Measurements from ENCODE around the gene CDC27.

The CDC27 gene, protein sequence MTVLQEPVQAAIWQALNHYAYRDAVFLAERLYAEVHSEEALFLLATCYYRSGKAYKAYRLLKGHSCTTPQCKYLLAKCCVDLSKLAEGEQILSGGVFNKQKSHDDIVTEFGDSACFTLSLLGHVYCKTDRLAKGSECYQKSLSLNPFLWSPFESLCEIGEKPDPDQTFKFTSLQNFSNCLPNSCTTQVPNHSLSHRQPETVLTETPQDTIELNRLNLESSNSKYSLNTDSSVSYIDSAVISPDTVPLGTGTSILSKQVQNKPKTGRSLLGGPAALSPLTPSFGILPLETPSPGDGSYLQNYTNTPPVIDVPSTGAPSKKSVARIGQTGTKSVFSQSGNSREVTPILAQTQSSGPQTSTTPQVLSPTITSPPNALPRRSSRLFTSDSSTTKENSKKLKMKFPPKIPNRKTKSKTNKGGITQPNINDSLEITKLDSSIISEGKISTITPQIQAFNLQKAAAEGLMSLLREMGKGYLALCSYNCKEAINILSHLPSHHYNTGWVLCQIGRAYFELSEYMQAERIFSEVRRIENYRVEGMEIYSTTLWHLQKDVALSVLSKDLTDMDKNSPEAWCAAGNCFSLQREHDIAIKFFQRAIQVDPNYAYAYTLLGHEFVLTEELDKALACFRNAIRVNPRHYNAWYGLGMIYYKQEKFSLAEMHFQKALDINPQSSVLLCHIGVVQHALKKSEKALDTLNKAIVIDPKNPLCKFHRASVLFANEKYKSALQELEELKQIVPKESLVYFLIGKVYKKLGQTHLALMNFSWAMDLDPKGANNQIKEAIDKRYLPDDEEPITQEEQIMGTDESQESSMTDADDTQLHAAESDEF

DNA sequence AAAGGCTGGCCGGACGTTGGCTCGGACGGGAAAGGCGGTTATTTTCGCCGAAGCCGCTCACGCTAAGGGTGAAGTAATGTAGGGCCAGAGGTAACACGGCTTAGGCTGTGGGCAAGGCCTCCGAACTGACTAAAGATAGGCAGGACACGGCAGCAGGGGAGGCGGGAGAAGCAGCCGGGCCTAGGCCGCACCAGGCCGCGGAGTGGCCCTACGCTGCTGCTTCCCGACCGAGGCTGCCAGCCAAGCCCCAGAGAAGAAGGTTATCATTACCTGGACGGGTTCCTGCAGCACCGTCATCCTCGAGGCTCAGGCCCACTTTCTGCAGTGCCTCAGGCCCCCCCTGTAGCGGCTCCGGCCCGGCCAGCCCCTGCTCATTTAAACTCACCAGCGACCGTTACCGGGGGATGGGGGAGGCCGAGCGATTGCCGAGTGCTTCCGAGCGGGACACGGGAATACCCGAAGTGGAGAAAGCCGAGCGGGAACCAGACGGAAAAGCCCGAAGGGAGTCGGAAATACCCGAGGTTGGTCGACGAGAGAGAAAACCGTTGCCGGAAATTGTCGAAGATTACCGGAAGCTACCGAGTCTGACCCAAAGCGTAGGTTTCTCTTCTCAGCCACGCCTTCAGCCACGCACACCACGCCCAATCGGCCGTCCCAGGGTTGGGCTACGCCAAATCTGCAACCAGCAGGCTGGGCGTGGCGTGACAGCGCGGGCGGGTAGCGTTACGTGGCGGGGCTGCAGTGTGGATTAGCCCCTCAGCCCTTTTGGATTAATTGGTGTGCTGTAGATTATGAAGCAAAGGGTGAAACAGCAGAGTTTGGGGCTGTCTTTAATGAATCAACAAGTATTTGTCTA, at the start of gene CDC27:
Gene CDC27 (minus strand): TSS at position 420 of the 856 bp plus-strand sequence. CDS start 123 bp downstream, at position 297.
- H3K27ac ChIP-seq: peak within 1 kb of the TSS; percentile 88 to 99
- H3K4me3 ChIP-seq: peak within 1 kb of the TSS; percentile 97
- DNase-seq (ENCODE audit: low spot score): peak; percentile 99
- TF ChIP-seq, protein P1, sequence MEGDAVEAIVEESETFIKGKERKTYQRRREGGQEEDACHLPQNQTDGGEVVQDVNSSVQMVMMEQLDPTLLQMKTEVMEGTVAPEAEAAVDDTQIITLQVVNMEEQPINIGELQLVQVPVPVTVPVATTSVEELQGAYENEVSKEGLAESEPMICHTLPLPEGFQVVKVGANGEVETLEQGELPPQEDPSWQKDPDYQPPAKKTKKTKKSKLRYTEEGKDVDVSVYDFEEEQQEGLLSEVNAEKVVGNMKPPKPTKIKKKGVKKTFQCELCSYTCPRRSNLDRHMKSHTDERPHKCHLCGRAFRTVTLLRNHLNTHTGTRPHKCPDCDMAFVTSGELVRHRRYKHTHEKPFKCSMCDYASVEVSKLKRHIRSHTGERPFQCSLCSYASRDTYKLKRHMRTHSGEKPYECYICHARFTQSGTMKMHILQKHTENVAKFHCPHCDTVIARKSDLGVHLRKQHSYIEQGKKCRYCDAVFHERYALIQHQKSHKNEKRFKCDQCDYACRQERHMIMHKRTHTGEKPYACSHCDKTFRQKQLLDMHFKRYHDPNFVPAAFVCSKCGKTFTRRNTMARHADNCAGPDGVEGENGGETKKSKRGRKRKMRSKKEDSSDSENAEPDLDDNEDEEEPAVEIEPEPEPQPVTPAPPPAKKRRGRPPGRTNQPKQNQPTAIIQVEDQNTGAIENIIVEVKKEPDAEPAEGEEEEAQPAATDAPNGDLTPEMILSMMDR (IDR thresholded peaks at IDR 0.05): no peak

DNA sequence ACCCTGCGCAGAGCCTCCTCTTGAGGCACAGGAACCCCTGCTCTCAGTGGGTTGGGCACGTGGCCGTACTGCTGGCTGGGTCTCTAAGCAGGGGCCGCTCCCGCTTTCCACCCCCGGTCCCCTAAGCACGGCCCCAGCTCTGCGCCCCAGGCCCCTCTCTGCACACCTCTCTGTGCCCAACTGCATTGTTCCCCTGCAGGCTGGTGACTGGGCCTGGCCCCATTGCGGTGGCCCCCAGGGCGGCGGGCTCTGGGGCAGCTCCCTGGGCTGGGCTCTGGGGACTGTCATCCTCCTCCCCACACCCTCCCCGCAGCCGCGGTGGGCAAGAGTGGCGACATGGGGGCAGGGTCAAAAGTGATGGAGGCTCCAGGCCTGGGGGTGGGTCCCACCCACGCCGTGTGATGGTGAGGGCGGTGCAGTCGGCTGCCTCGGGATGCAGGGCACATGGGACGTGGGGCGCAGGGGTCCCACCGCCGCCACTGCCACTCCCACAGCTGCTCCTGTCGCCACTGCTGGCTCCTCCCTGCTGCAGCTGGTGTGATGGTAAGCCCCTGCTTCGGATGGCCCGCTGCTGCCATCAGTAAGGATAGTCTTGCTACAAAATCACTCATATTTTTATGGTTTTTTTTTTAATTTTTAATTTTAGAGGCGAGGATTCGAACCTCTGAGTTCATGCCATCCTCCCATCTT, 49.4 kb upstream of the CDC27 start:
- H3K4me3 ChIP-seq: no peak overlapping the region
- TF ChIP-seq, protein P1 (IDR thresholded peaks at IDR 0.05): no peak
- no peak for DNase-seq (ENCODE audit: low spot score)
- H3K27ac ChIP-seq: peak overlapping the region in 1 of 2 donors; percentile 17

DNA sequence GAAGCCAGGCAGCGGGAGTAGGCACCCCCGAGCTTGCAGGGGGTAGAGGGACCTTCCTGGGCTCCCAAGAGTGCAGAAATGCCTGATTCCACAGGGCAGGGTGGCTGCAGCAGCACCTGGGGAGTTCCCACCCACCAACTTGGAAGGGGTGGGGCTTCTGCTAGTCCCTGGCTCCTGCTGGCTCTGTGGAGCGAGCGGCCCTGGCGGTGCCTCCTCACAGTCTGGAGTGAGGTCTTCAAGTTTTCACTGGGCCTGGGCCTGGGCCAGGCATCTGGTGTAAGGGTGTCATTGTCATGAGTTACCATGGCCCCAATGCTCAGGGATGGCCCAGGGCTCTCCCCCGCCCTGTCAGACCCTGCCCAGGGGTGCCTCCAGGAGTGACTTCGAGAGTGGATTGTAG, 48.7 kb upstream of the CDC27 start:
- H3K4me3 ChIP-seq: no peak overlapping the region
- TF ChIP-seq, protein P1 (IDR thresholded peaks at IDR 0.05): no peak
- DNase-seq (ENCODE audit: low spot score): no peak
- H3K27ac ChIP-seq: peak overlapping the region in 1 of 2 donors; percentile 17

DNA sequence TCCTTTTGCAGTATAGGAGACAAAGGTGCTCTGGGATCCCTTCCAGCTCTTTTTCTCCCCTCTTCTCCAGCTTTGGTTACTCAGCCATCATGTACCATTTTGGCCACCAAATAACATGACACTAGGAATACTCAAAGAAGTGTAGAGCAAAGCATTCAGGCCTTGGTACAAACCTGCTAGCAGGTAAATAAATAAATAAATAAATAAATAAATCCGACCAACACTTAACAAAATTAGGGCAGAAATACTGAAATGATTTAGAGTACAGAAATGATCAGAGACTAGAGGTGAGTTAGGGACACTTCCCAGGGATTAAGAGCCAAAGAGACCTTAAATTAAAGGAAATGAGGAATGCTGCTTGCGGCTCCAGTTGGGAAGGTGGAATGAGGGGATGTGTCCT, 46.8 kb upstream of the CDC27 start:
- TF ChIP-seq, protein P1 (IDR thresholded peaks at IDR 0.05): no peak
- Histone ChIP-seq H3K4me3 (no peak overlapping the region), H3K27ac (no peak overlapping the region)

DNA sequence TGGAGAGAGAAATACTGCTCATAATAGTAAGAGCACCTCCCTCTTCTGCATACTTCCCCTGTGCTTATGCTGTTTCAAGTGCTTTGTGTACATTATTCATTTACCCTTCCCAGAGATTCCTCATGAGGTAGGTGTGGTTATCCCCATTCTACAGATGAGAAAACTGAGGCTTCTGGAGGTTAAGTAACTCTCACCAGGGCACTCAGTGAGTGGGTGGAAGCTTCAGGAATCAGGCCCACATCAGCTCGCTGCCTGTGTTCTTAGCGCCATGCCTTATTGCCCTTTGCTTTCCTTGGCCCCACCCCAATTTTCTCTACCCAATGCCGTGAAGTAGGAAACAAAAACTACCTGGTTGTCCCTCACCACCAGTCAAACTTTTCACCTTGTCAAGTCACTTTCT, 46.4 kb upstream of the CDC27 start:
- DNase-seq (ENCODE audit: low spot score): no peak
- Histone ChIP-seq H3K4me3 (no peak overlapping the region), H3K27ac (no peak overlapping the region)
- TF ChIP-seq, protein P1 (IDR thresholded peaks at IDR 0.05): no peak

More for the DNA sequence above, 46.8 kb upstream of the CDC27 start:
- no peak for DNase-seq (ENCODE audit: low spot score)

DNA sequence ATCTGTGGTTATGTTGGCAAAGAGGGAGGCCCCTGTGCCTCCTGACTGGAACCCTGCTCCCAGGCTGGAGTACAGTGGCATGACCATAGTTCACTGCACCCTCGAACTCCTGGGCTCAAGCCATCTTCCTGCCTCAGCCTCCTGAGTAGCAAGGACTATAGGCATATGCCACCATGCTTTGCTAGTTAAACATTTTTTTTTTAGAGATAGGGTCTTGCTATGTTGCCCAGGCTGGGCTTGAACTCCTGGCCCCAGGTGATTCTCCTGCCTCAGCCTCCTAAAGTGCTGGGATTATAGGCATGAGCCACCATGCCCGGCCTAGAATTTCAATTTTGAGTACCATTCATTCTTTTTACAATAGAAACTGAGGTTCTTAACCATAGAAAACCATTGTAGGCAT, 43.4 kb upstream of the CDC27 start:
- TF ChIP-seq, protein P1 (IDR thresholded peaks at IDR 0.05): no peak

More for the DNA sequence above, 43.4 kb upstream of the CDC27 start:
- no peak overlapping the region for H3K27ac ChIP-seq
- no peak overlapping the region for H3K4me3 ChIP-seq
- DNase-seq (ENCODE audit: low spot score): no peak
